ENCODE measurements around the gene MPP7. TPM values are rescaled to one million over a fixed set of nuclear protein-coding genes. Genes with fewer than 3 reads are reported as not detected.

MPP7 gene
- total RNA-seq = 2.2 TPM

DNA sequence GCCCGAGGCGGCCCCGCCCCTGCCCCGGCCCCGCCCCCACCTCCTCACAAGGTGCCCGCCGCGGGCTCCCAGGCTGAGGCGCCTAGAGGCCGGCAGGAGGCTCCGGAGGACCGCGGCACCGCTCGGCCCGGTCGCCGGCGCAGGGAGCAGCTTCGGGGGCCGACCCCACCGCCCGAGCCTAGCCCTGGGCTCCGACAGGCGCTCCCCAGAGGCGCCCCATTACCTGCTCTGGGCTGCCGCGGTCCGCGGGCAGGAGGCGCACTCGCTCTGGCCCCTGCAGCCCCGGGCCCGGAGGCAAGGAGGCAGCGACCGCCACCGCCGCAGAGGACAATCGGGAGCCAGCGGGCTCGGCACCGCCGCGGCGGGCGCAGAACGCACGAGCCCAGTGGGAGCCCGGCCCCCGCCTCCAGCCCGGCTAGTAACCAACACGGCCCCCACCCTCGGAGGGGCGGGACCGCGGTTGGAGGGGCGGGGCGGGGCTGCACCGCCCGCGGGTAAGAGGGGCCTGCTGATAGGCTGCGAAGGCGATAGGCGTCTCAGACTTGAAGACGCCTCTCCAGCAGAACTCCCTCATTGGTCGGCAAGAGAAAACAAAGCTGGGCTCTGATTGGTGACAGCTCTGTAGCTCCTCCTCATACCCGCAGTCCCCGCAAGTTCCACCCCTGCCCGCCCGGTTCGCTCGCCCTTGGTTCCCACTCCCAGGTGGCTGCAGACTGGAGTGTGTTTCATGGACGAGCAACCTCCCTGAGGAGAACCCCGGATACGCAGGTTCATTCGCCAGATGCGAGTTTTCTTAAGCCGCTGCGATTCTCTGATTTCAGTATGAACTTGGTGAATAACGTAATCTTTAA lies at the start of gene MPP7:
TSS of gene MPP7 (minus strand) at position 427 of the 851 bp plus-strand sequence. CDS start 64,460 bp downstream, outside the sequence.

Small RNAs within 50 kb of the gene (small RNA-seq; reads per million reads assigned to genes)
- gene MIR8086 (ENCODE audit: low replicate concordance) = not detected

Other genes with a start within 250 kb of the MPP7 start
- gene WAC, start 230.1 kb upstream of the MPP7 start, total RNA-seq = 147 TPM

Measured in parietal lobe (tissue), 2 donors.